Stimulated activated naive CD8-positive, alpha-beta T cell treated with anti-CD3 and anti-CD28 coated beads, Interleukin-15, Interleukin-2, amounts not matched to agents 100 ng/mL and 50 ng/mL, for 24 hours (primary cell): ENCODE results near the gene GABRG3.

Experiments
- H3K27ac Mint-ChIP-seq: one replicate; pipeline ENCODE4 v1.8.0; 2021; ENCODE audit warnings: mild to moderate bottlenecking, mixed read lengths
- H3K27me3 Mint-ChIP-seq: one replicate; pipeline ENCODE4 v1.8.0; 2021; ENCODE audit warnings: mixed read lengths
- H3K36me3 Mint-ChIP-seq: one replicate; pipeline ENCODE4 v1.8.0; 2021; ENCODE audit warnings: low read depth, mixed read lengths
- H3K4me1 Mint-ChIP-seq: one replicate; pipeline ENCODE4 v1.8.0; 2021; ENCODE audit warnings: low read depth, mixed read lengths
- H3K4me3 Mint-ChIP-seq: one replicate; pipeline ENCODE4 v1.8.0; 2021; ENCODE audit warnings: mild to moderate bottlenecking, mixed read lengths
- H3K9me3 Mint-ChIP-seq: one replicate; pipeline ENCODE4 v1.8.0; 2021; ENCODE audit warnings: mixed read lengths

GABRG3 gene

DNA sequence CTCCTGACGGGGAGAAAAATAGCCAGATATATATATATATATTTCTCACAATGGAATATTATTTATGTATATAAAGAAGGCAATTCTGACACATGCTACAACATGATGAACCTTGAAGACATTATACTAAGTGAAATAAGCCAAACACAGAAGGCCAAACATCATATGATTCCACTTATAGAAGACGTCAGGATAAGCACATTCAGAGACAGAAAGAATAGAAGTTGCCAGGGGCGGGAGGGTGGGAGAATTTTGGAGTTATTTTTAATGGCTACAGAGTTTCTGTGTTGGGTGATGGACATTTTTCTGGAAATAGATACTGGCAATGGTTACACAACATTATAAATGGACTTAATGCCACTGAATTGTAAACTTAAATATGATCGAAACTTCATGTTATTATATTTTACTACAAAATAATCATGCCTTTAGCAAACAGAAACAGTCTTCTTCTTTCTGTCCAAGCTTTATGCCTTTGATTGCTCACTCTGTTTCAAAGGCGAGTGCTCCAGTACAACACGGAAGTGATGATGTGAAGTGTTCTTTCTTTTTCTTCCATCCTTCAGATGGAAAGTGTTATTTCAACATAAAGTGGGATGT is 614.2 kb downstream of the GABRG3 start:
- Mint-ChIP-seq H3K27me3 (peaks cover 4% of the 10 kb centered on the region), H3K4me3 (no peak overlapping the region), H3K36me3 (no peaks in the 10 kb centered on the region), H3K4me1 (no peaks in the 10 kb centered on the region), H3K27ac (no peak overlapping the region), H3K9me3 (peaks cover 10% of the 10 kb centered on the region)

DNA sequence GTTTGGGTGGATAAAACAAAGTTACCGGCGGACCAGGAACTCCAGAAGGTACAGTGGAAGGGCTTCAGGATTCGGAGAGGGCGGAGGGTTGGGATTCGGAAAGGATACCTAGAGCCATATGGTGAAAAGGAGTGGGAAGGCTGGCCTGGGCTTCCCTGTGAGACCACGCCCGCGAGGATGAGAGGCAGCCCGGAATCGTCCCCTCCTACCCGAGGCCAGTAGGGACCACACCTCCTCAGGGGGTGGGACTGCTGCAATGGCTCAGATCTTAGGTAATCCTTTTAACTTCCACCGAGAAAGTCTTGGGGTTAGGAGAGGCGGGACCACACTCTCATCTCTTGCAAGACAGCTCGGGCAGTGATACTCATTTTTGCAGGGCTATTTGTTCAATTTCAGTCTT is 616.8 kb downstream of the GABRG3 start:
- Mint-ChIP-seq H3K9me3 (peaks cover 10% of the 10 kb centered on the region), H3K27ac (no peak overlapping the region)

DNA sequence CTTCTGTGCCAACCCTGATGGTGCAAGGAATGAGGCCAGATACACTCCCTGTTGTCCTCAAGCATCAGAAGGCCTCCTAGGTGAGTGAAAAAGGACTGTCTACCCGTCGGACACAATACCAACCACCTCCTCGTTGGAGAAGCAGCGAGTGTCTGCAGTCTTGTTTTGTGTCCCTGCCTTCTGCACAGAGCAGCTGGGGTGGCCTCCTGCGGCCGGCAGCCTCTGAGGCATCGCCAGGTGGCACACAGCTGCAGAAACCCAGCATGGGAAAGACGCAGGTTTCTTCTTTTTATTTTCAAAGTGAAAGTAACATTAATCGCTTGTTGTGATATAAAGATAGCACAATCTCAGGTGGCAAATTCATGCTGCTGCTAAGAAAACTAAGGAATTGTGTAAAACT is 618.3 kb downstream of the GABRG3 start:
- Mint-ChIP-seq H3K4me3 (no peak overlapping the region), H3K4me1 (no peaks in the 10 kb centered on the region), H3K36me3 (no peaks in the 10 kb centered on the region), H3K9me3 (peaks cover 6% of the 10 kb centered on the region), H3K27me3 (peaks cover 4% of the 10 kb centered on the region), H3K27ac (no peak overlapping the region)

More for the DNA sequence above, 616.8 kb downstream of the GABRG3 start:
- Mint-ChIP-seq H3K27me3 (peaks cover 4% of the 10 kb centered on the region), H3K36me3 (no peaks in the 10 kb centered on the region), H3K4me3 (no peak overlapping the region), H3K4me1 (no peaks in the 10 kb centered on the region)

DNA sequence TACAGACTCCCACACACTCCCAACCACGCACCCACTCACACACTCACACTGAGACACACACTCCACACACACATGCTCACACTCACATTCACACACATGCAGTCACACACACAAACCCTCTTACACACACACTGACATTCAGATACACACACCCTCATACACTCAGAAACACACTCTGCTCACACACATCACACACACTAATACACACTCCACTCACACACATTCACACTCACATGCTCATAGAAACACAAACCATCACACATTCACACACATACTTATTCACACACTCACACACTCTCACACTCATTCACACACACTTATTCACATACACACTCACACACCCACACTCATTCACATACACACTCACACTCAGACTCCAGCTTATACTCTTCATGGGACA is 618.8 kb downstream of the GABRG3 start:
- H3K4me3 Mint-ChIP-seq, result no peak overlapping the region
- H3K27me3 Mint-ChIP-seq, result peaks cover 4% of the 10 kb centered on the region
- H3K36me3 Mint-ChIP-seq, result no peaks in the 10 kb centered on the region
- peak overlapping the region; percentile 11 for H3K27ac Mint-ChIP-seq
- no peaks in the 10 kb centered on the region for H3K4me1 Mint-ChIP-seq
- peaks cover 6% of the 10 kb centered on the region for H3K9me3 Mint-ChIP-seq
